ENCODE results near the gene SRSF2.

DNA sequence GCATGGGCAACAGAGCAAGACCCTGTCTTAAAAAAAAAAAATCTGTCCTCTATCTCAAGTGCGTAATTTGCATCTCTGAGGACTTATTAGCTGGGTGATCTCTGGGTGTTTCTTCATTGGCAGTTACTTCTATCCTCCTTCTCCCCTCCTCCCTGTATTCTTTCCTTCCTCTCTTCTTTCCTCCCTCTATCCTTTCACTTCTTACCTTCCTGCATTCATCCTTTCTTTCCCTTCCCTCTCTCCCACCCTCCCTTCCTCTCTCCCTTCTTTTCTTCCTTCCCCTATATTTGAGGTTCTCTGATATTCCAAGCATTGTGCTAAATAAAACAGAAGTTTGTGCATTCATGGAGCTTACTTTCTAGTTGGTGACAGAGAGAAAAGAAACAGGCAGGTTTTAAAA is 11.5 kb upstream of the SRSF2 start:
- TF ChIP-seq, protein P1, sequence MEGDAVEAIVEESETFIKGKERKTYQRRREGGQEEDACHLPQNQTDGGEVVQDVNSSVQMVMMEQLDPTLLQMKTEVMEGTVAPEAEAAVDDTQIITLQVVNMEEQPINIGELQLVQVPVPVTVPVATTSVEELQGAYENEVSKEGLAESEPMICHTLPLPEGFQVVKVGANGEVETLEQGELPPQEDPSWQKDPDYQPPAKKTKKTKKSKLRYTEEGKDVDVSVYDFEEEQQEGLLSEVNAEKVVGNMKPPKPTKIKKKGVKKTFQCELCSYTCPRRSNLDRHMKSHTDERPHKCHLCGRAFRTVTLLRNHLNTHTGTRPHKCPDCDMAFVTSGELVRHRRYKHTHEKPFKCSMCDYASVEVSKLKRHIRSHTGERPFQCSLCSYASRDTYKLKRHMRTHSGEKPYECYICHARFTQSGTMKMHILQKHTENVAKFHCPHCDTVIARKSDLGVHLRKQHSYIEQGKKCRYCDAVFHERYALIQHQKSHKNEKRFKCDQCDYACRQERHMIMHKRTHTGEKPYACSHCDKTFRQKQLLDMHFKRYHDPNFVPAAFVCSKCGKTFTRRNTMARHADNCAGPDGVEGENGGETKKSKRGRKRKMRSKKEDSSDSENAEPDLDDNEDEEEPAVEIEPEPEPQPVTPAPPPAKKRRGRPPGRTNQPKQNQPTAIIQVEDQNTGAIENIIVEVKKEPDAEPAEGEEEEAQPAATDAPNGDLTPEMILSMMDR (IDR thresholded peaks at IDR 0.05; ENCODE audit: insufficient read depth, low read length, poor library complexity, severe bottlenecking): no peak
- TF ChIP-seq EZH2phosphoT487 (conservative IDR thresholded peaks at IDR 0.05; ENCODE audit: low read length): no peak
